HG02588 (cell line): ENCODE data around the gene OR6N1.

Source experiments
- ATAC-seq: cut with Tn5 transposase; IDR thresholded peaks from one replicate; pipeline ENCODE4 v1.9.1; 2021; ENCODE audit warnings: mild to moderate bottlenecking, moderate library complexity; ENCODE audit not compliant: unreplicated experiment

The OR6N1 gene, protein sequence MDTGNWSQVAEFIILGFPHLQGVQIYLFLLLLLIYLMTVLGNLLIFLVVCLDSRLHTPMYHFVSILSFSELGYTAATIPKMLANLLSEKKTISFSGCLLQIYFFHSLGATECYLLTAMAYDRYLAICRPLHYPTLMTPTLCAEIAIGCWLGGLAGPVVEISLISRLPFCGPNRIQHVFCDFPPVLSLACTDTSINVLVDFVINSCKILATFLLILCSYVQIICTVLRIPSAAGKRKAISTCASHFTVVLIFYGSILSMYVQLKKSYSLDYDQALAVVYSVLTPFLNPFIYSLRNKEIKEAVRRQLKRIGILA

DNA sequence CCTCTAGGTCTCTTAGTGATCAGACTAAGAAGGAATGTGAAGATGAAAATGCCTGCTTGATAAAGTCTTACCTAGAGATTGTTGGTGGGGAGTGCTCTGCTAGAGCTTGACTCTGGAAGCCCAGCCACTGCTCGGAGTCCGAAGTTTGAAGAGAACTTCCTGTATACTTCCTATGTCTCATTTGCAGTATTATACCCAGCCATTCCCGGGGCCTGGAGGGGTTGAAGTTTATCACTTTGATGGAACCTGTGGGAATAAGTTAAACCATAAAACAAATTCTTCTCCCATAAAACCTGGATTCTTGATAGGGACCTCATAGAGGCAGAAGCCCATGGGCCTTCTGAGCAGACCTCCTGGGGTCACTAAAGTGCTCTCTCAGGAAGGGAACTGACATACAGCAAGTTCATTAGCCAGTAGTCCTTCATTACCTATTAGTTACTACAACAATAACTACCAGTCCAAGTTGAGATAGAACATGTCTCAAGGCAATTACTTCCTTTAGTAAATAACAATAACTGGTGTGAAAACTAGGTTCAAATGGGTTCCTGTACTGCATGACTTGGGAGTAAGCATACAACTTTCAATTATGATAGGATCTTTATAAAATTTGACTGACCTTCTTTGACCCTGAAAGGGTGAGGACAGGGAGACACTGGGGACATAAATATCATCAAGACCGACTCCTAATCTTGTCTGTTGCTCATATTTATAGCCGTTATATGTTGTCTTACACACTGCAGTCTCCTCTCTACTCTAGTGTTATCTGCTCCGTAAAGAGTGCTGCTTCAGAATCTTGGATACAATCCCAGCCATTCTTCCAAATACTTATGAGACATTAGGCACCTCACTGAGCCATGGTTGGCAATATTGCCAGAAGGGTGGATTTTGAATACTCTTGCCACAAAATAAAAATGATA, at the start of gene OR6N1:
OR6N1 (minus strand) TSS at position 246 of the 917 bp plus-strand sequence. CDS start 5,513 bp downstream, outside the sequence.
- ATAC-seq: no peak

DNA sequence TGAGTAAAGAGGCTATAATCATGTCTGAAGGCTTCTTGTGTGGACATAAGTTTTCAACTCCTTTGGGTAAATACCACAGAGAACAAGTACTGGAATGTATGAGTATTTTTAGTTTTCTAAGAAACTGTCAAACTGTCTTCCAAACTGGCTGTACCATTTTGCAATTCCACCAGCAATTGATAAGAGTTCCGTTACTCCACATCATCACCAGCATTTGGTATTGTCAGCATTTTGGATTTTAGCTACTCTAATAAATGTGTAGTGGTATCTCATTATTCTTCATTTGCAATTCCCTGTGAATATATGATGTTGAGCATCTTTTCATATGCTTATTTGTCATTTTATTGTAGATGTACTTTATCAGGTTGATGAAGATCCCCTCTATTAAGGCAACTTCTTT, 49.7 kb upstream of the OR6N1 start:
- ATAC-seq: no peak

DNA sequence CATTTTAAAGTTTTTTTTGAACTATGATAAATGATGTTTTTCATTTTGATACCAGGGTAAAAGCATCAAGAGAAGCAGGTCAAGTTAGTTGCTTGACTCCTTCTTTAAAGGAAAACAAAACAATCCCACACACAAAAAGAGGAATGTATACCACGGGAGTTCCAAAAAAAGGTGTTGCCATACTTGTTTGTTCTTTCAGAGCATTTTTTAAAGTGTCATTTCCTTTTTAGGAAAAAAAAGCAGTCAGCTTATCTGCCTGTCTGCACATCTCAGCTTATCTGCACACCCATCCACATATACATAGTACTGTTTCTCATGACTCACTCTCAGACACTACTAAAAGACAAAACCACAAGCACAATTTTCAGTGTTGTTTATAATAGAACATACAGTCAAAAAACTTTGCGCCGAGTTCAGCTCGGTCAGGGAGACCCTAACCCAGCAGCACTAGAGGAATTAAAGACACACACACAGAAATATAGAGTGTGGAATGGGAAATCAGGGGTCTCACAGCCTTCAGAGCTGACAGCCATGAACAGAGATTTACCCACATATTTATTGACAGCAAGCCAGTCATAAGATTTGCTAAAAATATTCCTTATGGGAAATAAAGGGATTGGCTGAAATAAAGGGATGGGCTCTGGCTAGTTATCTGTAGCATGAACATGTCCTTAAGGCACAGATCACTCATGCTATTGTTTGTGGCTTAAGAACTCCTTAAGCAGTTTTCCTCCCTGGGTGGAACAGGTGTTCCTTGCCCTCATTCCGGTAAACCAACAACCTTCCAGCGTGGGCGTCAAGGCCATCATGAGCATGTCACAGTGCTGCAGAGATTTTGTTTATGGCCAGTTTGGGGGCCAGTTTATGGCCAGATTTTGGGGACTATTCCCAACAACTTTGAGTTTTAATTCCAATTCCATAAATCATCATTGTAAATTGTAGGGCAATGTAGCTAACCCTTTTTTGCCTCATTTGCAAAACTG, 47.8 kb upstream of the OR6N1 start:
- ATAC-seq: peak; percentile 57

DNA sequence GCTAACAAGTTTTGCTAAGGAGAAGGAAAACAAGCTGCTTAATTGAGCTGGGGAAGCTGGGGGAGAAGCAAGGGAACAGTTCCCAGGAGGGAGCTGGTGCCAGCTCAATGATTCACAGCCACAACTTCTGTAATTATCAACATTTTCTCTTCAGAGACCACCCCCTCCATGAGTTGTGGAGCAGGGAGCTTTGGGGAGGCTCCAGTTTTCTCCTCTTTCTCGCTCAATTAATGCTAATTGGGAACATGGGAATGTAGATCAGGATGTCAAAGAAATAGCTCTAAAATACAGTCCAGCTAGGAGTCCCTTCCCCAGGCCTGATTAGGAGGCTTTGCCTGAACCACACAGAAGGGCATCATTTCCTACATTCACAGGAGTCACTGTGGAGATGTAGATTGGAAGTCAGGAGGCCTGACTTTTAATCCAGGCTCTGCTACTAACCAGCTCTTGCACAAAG, 47.0 kb upstream of the OR6N1 start:
- no peak for ATAC-seq

DNA sequence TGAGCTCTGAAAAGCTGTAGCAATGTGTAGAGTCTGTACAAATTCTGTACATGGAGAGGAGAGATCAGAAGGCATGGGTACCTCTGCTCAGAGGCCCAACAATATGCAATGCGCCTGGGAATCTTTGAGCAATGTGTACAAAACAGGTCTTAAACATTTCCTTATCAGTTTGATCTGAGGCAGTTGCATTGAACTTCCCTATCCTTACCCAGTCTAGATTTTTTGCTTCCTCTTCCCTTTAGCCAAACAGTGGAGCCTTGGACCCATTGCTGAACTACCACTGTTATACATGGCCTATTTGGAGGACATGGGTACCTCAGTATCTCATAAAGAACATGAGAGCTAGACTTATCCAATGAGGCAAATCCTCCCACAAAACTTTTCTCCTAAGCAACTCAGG, 46.6 kb upstream of the OR6N1 start:
- no peak for ATAC-seq

DNA sequence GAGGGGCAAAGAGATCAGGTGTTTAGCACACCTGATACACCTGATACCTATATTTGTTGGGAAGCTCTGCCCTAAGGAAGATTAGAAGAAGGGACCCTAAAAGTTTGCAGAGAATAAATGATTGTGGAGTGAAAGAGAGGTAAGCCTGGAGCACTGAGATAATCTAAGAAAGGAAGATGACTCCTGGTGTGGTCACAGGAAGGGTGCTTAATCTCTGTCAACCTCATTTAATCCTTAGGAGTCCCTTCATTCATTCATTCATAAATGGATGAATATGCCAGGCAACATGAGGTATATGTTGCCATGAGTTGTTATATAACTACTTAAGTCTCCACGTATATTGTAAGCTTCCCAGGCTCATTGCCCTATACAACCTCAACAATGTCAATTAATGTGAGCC, 43.0 kb upstream of the OR6N1 start:
- ATAC-seq: no peak

DNA sequence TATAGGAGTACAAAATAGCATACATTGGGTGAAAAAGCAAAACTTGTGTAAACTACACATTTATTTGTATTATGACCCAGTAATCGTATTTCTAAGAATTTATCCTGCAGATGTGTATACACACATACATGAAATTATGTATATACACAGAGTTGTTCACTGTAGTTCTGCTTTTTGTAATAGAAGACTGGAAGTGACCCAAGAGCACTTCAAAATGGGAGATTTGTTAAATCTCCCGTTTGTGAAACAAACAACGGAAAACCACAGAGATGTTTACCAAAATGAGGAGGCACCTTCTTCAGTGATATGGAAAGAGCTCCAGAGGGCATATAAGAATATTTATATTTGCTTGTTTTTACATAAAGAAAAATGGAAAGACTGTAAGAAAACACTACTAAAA, 41.2 kb upstream of the OR6N1 start:
- ATAC-seq: no peak

DNA sequence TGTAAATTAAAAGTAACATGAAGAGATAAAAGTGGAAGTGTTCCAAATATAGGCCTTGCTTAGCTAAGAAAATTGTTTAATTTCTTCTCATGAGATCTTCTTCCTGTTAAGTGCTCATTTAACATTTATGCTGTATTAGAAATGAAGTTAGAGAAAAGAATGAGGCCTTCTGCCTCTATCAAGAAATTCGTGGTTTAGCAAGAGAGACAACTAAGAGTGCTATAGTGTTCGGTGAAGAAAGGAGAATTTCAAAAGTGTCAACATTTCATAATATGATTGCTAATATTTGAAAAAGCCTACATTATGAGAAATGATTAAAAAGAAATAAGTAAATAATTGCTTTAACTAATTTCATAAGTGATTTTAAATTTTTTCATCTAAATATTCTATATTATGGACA, 40.3 kb upstream of the OR6N1 start:
- no peak for ATAC-seq

DNA sequence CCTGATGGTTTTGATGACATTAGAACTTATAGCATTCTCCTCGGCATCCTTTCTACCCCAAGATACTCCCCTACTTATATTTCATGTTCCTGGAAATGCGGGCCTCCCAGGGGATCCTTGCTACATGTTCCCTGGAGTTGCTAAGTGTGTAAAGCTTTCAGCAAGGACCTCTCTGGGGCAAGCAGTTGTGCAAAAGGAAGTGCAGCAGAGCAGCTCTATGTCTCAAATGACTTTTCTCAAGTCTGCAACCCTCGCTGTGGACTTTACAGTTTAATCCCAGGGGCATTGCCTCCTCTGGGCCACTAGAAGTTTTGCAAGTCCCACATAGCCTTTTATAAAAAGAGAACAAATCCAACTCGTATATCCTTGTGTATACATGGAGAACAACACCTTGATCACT, 38.3 kb upstream of the OR6N1 start:
- no peak for ATAC-seq

DNA sequence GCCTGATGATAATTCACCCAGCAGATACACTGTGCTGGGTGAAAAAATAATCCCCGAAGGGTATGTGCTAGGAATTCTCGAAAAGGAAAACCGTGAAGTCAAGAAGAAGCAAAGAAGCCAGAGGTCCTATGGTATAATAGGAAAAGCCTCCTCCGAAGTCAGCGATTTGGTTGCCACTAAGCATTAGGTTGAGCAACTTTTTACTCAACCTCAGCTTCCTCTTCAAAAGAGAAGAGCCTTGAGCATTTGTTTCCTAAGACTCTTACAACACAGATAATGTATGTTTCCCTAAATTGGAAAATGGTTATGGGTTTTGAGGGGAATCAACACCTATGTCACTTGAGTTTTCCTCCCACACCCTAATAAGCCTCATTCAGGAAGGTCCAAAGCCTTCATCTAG, 37.9 kb upstream of the OR6N1 start:
- no peak for ATAC-seq

DNA sequence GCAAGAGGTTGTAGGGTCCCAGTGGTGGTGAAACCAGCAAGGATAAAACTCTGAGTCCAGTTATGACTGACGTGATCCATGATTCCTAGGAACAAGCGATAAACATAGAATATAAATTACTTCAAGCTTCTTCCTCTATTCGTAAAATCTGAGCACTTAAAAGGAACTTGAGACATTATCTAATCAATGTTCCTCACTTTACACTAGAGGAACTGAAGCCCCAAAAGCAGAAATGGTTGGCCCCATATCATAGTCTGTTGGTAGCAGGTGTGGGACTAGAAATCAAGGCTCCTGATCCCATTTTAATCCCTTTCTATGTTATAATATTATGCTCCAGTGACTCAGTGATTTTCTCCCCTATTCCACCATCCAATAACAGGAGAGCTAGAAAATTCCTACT, 37.3 kb upstream of the OR6N1 start:
- no peak for ATAC-seq

DNA sequence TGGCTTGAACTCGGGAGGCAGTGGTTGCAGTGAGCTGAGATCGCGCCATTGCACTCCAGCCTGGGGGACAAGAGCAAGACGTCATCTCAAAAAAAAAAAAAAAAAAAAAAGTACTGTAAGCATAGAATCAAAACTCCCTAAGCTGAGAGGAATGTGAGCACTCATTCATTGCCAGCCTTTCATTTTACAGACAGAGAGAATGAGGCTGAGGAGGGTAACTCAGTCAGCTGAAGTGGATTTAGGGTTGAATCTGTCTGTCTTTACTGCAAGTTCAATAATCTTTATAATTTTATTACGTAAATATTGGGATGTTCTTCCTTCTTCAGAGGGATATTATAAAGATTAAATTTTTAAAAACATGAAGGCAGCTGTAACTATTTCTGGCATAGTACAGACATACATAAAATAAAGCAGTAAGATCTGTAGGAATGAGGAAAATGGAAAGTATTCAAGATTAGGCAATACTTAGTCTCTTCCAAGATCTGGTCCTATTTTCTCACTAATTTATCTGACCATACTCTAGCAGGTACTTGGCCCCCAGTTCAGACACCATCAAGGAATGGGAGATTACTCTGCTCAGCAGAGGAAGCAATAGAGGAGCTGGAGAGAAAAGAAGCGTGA, 35.0 kb upstream of the OR6N1 start:
- no peak for ATAC-seq

DNA sequence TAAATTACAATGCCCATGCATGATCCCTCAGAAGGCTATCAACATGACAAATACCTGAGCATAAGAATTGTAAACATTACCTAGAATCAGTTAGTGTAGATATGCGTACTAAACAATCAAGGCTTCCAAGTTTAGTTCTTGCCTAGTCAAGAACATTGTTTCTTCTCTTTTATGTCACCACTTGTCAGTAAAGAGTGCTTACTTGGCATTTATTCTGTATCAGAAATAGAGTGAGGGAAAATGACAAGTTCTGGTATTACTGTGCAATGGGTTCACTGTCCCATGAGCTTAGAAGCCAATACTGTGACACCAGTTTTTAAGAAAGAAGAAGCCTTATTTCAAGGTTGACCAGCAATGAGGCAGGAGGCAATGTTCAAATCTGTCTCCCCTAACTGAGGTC, 31.7 kb upstream of the OR6N1 start:
- no peak for ATAC-seq

DNA sequence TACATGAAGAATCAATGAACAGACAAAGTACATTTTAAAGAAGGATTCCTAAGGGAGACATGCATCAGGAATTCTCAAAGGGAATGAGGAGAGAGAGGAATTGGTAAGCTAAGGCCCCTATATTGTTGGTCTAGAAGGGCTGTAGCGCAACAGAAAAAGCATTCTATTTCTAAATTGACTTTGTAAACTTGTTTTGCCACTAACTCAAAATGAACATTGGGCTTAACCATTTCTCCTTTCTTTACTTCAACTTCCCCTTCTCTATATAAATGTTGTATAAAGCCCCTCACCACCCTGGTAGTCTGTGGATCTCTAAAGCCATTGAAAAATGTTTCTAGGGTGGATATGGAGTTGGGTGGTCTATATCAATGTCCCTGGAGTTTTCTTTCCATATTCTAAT, 29.4 kb upstream of the OR6N1 start:
- no peak for ATAC-seq

DNA sequence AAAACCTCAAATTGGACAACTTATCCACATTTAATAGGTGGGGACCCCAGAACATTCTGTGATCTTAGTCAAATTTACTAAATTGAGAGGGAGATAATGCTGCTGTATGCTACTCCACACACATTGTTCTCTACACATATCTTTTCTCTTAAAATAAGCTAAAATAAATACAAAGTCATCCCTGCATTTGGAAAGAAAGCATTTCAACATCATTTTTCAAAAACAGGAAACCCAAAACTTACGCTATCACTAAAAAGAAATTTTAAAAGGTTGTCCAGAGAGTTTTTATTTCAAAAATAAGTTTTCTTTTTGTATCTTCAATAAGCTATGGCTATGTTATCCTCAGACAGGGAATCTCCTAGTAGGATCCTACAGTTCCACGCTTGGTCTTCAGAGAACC, 28.5 kb upstream of the OR6N1 start:
- no peak for ATAC-seq

DNA sequence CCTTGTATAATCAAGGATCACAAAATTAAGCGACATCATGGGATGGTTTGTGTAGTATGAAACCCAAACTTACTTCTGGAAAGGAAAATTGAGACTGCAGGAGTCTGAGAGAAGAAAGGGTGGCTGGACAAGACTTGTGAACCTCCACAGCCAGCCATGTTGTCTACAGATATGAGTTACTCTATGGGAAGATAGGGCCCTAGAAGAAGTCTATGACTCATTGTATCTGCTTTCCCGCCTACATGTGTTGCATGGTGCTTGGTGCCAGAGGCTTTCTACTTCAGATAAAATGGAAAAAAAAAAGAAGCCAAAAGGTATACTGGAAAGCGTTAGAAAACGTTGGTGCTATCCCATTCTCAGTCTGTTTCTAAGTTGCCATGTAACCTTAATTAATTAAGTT, 27.7 kb upstream of the OR6N1 start:
- ATAC-seq: no peak

DNA sequence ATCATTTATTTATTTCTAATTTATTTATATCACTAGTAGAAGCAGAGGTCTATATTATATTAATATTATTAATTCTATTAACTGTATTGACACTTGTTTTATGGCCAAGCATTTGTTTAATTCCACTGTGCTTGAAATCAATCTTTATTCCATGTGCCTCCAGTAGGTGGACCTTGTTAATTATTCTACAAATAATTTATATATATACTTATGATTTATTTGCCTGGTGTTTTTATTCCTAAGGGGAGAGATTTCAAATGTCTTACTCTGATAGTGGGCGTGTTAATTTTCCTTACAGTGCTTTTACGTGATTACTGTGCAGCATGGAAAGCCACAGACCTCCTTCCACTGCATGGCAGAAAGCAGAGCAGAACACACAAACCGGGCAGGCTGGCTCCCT, 26.5 kb upstream of the OR6N1 start:
- no peak for ATAC-seq

DNA sequence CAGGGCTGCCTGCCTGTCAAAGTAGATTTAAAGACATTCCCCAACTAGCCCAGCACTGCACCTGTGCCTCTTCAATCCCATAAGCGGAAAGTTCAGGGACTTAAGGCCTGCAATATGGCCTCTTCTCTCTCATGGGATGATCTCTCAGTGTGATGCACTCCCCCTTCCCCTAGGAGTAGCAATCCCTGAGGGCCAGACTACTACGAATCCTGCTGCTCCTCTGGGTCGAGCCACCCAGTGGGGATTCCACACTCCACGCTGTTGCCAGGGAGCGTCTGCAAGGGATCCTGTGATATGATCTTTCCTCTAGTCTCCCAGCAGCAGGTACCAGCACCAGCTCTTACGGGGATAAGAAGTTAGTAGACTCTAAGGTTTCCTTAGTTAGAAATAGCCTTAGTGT, 22.3 kb upstream of the OR6N1 start:
- ATAC-seq: no peak

DNA sequence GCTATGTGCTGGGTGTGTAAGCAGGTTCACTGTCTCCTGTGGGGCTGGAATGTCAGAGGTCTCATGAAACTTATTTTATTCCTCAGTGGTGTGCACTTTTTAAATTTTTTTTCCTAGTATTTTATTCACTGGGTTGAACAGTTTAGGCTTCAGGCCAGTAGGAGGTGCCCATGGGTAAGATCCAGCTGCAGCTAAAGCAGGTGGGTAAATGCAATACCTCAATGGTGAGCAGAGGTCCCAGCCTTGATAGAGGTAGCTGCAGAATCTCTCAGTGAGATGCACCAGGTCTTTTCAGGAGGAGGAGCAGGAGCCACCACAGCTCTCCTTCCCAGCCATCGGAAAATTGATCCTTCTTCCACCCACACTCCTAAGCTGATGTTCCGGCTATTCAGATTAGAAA, 21.6 kb upstream of the OR6N1 start:
- peak; percentile 46 for ATAC-seq

DNA sequence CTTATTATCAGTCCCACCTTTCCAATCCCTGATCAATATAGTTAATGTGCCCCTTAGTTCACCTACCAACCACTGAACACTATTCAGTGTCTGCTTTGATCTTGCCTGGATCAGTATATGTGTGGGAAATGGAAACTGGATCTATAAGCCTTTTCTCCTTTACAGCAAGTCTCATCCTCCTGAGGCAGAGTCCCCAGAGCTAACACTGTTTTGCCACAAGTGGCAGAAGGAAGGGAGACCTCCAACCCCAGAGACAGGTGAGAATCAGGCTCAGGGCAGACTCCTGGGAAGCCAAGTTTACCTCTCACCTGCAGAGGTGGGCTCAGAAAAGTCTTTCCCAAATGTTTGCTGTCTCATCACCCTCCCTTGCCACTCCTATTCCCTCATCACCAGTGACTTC, 9.1 kb upstream of the OR6N1 start, which contains the start of gene OR6N2:
OR6N2 (minus strand) TSS at position 101 of the 400 bp plus-strand sequence. CDS start 3,569 bp downstream, outside the sequence.
- no peak for ATAC-seq
